GM04504 (cell line): ENCODE data around the gene SIM2.

Source experiments
- DNase-seq: peaks from one replicate; pipeline ENCODE4 v3.0.0-alpha.2; 2012; ENCODE audit warnings: low read depth

SIM2 gene

DNA sequence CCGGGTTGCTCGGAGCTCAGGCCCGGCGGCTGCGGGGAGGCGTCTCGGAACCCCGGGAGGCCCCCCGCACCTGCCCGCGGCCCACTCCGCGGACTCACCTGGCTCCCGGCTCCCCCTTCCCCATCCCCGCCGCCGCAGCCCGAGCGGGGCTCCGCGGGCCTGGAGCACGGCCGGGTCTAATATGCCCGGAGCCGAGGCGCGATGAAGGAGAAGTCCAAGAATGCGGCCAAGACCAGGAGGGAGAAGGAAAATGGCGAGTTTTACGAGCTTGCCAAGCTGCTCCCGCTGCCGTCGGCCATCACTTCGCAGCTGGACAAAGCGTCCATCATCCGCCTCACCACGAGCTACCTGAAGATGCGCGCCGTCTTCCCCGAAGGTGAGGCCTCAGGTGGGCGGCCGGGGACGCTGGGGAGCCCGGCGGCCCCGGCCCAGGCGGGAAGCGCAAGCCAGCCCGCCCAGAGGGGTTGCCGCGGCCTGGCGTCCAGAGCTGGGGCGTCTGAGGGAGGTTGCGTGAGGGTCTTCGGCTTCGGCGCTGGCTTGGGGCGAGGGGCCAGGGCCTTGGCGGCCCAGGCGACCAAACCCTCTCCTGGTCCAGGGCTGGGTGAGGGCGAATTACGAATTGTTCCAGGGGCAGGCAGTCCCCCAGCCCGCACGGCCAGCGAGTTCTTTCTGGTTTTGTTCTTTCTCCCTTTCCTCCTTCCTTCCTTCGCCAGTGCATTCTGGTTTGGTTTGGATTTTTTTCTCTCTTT is 805 bp downstream of the SIM2 start:
- no peak for DNase-seq

DNA sequence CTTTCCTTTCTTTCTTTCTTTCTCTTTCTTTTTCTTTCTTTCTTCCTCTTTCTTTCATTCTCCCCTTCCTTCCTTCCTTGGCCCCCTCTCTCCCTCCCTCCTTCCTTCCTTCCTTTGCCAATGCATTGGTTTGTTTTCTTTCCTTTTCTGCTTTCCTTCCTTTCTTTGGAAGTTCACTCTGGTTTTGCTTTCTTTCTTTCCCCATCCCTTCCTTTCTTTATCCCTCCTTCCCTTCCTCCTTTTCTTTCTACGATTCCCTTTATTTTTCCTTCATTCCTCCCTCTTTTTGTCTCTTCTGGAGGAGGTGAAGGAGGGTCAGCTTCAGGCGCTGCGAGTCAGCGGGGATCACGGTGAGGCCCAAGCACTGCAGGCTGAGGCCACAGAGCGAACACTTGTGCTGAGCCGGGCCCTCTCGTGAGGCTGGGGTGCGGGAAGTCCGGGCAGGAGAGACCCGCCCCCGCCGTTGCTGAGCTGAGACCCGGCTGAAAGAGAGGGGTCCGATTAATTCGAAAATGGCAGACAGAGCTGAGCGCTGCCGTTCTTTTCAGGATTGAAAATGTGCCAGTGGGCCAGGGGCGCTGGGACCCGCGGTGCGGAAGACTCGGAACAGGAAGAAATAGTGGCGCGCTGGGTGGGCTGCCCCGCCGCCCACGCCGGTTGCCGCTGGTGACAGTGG is 1.5 kb downstream of the SIM2 start:
- DNase-seq, result no peak

DNA sequence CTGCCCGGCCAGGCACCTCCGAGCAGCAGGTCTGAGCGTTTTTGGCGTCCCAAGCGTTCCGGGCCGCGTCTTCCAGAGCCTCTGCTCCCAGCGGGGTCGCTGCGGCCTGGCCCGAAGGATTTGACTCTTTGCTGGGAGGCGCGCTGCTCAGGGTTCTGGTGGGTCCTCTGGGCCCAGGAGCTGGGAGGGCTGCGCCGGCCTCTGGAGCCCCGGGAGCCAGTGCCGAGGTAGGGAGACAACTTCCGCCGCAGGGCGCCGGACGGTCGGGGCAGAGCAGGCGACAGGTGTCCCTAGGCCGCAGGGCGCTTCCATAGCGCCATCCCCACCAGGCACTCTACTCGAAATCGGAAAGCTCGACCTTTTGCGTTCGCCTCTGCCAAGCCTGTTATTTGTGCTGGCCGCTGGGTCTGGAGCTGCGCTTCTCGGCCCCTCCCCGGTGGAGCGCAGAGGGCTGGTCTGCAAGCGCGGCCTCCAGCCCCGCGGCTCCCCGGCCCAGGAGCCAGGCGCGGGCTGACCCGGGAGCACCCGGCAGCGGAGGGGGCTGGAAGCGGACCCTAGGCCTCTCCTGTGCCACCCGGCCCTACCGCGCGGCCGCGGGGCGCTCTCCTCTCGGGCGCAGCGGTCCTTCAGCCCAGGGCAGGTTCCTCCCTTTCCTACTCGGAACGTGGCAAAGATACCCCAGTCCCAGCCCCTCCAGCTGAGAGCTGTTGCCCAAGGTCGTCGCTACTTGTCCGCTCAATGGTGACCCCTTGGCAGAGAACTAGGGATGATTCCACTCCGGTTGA is 2.2 kb downstream of the SIM2 start:
- DNase-seq, result no peak

DNA sequence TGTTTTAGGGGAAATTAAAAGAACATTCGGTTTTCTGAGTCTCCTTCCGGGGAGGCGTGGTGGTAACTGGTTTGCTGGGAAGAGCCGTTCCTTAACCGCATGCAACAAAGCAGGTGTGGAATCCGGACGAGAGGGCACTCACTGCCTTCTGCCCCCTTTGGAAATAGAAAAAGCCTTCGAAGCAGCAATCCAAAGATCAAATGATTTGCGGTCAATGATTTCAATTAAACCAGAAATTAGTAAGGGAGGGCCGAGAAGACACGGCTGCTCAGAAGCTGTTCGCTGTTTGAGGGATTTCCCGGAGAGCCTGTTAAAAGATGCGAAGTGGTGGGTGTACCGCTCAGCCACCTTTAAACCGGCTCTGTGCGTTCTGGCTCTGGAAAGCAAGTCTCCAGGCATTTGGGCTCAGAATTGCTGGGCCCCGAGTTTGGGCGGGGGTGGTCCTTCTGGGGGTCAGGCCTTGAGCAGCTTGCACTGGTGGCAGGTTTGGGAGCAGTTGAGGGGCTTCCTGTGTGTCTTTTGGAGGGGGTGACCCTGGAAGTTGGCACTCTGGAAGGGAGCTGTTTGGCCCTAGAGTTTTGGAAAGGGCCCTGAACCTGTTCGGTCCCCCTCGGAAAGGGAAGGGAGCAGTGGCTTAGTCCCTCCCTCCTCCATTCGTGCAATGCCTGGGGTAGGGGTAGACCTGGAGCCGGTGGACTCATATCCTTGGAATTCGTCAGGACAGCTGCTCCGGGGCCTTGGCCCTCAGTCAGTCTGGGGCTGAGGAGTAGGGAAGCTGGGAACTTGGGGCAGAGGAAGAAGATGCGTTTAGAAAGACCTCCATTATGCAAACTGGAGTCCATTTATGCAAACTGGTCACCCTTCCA is 3.1 kb downstream of the SIM2 start:
- DNase-seq, result no peak

DNA sequence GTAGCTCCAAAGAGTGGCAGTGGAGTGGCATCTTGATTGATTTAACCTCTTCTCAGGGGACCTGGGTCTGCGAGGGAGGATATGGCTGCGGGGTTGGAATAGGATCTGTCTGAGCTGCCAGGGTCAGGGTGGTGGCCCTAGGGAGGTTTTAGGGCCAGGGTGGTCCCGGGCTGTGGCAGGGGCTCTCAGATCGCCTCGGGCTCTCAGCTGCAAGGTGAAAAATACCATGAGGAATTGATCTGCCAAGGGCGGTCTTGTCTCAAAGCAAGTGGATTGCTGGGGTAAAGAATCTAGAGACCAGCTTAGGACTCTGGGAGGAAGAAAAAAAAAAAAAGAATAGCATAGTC is 3.7 kb downstream of the SIM2 start:
- DNase-seq, result no peak

DNA sequence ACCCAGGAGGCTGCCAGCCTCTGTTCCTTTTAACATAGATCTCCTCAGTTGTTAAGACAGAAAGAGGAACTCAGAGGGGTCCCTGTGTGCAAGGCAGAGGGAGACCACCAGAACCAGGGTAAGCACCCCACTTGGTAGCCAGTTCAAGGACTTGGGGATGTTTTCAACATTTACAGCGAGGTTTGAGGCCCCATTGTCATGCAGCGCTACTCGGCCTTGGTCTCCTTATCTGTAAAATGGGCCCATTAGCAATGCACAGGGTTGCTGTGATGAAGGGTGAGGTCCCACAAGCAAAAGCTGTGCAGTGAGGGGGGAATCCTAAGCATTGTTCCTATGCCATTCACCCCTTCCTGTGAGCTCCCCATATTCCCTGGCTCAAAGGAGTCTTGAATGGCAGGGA is 4.2 kb downstream of the SIM2 start:
- DNase-seq, result no peak

DNA sequence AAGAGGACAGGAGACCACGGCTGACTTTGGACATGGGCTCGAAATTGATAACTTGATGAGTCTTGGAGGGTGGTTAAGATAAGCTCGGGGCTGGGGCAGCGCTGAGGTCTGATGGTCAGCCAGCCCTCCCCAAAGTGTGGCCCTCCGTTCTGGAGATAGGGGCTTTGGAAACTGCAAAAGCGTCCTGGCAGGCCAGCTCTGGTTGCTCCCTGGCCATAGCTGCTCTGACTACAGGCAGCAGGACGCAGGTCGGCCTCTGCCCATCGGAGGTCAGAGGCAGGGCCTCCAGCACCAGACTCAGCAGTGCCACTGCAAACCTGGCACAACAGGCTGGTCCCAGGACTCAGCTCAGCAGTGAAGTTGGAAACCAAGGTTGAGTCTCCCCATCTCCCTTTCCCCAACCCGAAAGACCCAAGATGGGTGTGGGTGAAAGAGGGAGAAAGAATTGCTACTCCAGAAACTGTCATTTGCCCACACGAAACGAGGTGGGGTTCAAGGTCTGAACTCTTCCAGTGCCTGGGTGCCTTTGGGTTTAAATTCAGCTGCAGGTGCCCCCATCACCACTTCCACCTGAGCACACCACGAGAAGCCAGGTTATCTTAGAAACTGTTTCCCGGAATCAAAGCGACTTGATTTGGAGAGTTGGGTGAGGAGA is 4.8 kb downstream of the SIM2 start:
- DNase-seq, result no peak

DNA sequence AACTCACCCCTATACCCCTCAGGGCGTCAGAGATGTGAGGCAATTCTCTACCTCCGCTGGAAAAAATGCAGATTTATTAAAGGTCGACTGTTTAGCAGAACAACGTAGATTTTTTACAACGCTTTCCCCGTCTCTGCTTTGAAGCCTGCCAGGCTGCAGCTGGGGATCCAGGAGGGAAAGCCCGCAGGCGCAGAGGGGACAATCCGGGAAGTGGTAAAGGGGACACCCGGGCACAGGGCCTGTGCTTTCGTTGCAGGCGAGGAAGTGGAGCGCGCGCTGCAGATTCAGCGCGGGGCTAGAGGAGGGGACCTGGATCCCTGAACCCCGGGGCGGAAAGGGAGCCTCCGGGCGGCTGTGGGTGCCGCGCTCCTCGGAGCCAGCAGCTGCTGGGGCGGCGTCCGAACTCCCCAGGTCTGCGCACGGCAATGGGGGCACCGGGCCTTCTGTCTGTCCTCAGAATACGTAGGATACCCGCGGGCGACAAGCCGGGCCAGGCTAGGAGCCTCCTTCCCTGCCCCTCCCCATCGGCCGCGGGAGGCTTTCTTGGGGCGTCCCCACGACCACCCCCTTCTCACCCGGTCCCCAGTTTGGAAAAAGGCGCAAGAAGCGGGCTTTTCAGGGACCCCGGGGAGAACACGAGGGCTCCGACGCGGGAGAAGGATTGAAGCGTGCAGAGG is 5.5 kb downstream of the SIM2 start:
- DNase-seq, result no peak

DNA sequence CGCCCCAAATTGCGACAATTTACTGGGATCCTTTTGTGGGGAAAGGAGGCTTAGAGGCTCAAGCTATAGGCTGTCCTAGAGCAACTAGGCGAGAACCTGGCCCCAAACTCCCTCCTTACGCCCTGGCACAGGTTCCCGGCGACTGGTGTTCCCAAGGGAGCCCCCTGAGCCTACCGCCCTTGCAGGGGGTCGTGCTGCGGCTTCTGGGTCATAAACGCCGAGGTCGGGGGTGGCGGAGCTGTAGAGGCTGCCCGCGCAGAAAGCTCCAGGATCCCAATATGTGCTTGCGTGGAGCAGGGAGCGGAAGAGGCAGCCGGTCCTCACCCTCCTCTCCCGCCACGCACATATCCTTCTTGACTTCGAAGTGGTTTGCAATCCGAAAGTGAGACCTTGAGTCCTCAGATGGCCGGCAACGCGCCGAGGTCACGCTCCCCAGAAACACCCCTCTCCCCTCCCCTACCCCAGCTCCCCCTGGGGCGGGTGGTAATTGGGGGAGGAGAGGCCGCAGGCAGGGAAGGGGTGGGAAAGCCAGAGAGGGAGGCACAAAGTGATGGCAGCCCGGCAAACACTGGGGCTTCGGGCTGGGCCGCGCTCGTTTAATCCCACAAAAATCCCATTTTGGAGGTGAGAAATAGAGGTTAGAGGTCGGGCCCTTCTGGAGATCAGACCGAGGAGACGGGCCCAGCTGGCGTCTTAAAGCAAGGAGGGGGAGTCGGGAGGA is 6.2 kb downstream of the SIM2 start:
- no peak for DNase-seq

DNA sequence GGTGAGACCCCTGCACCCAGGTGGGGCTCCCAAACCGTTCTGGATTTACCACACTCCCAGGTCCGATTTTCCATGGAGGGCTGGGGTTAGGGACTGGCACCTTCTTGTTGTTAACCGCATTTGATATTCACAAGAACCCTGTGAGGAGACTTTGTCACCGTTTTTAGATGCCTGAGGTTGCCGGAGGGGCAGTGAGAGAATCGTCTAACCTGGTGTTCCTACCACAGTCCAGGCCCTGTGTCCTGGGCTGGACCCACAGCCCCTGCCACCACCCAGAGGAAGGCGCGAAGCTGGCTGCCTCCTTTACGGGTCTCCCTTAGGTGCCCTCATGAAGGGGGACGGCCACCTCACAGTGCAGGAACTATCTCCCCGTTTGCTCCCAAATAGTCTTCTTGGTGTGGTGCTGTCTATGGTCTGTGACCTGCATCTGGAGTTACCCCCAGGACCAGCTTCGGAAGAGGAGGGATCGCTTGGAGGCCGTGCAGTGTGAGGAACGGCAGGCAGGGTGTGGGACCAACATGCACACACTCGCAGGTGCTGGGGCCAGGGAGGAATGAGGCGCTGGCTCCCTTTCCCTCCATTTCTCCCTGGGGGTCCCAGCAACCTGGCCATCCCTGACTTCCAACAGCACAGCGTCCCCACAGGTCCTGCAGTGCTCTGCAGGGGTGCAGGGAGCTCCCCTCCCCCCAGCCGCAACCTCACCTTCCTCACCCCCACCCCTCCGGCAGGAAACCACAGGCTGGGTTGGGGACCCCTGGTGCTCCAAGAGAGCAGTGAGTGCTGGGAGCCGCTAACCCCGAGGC is 7.0 kb downstream of the SIM2 start:
- no peak for DNase-seq

DNA sequence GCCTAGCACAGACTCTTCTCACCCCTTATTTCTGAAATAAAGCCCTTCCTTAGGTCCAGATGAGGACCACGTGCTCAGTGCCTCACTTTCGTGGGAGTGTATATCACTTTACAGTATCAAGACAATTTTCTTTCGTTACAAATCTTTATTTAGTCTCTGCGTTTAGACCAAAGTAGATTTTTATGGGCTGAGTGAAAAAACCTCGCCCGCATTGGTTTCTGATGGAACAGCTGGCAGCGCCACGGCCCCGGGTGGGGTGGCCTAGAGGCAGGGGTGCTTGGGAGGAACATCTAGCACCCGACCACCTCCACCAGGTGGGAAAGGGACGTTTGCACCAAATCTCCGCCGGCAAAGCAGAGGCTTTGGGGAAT is 7.6 kb downstream of the SIM2 start:
- no peak for DNase-seq

DNA sequence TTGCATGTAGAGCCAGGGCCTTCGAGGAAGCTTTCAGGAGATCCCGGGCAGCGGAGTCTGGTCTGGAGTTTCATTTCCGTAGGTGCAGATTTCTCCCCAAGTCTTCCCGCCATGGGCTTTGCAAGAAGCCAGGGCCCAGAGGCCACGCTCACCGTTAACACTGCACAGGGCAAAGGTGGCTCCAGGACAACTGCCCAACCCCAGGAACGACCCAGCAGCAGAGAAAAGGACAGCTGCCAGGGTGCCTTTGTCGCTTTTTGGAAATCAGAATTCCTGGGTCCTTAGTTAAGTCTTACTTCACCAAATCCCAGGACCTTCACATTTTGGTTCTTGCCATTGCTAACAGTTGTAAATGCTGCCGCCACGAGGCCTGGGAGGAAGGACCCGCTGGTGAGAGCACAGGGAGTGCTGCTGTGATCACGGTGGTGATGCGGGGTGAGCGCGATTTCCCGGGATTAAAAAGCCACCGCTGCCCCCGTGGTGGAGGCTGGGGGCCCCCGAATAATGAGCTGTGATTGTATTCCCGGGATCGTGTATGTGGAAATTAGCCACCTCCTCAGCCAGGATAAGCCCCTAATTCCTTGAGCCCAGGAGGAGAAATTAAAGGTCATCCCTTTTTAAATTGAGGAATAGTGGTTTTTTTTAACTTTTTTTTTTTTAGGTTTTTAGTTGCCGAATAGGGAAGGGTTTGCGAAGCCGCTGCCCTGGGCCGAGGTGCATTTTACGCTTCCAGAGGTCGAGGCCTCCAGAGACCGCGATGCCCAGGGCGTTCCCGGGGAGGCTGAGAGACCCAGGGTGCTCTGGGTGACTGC is 8.2 kb downstream of the SIM2 start:
- no peak for DNase-seq

DNA sequence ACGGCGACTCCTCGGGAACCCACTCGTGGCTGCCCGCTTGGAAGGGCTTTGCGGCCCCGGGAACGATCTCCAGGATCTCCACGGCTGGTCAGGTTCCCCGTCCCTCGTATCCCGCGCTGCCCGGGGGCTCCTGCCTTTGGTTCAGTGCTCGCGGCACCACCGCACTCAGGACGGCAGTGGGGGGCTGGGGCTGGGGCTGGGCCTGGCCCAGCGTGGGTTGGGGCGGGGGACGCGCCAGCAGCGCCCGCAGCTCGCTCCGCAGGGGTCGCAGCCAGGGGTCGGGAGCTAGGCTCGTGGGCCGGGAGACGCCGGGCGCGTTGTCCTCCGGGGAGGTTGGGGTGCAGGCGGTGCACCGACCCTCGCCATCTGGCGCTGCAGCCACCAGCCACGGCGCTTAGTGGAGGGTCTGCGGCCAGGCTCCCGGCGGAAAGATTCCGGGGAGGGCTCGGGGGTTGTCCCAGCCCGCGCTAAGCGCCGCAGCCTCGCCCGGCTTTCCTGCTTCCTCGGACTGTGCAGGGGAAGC is 8.9 kb downstream of the SIM2 start:
- DNase-seq, result no peak

DNA sequence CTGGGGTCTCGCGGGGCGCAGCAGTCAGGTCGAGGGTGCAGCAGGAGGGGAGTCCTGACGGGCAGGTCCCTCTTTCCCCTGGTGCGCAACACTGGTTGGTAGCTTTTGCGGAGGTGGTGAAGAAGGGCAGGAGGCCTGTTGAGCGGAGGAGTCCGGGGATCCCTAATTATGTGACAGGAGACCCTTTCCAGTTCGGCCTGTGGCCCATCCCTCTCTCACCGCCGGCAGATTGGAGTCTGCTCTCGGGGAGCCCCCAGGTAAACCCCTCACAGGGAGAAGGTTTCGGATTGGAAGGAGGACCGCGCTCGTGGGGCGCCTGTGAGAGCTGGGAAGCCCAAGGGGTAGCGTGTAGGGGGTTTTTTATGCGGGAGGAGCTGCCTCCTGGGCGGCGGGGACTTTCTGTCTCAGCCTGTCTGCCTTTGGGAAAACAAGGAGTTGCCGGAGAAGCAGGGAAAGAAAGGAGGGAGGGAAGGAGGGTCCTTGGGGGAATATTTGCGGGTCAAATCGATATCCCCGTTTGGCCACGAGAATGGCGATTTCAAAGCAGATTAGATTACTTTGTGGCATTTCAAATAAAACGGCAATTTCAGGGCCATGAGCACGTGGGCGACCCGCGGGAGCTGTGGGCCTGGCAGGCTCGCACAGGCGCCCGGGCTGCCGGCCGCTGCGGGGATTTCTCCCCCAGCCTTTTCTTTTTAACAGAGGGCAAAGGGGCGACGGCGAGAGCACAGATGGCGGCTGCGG is 9.5 kb downstream of the SIM2 start:
- DNase-seq, result no peak

DNA sequence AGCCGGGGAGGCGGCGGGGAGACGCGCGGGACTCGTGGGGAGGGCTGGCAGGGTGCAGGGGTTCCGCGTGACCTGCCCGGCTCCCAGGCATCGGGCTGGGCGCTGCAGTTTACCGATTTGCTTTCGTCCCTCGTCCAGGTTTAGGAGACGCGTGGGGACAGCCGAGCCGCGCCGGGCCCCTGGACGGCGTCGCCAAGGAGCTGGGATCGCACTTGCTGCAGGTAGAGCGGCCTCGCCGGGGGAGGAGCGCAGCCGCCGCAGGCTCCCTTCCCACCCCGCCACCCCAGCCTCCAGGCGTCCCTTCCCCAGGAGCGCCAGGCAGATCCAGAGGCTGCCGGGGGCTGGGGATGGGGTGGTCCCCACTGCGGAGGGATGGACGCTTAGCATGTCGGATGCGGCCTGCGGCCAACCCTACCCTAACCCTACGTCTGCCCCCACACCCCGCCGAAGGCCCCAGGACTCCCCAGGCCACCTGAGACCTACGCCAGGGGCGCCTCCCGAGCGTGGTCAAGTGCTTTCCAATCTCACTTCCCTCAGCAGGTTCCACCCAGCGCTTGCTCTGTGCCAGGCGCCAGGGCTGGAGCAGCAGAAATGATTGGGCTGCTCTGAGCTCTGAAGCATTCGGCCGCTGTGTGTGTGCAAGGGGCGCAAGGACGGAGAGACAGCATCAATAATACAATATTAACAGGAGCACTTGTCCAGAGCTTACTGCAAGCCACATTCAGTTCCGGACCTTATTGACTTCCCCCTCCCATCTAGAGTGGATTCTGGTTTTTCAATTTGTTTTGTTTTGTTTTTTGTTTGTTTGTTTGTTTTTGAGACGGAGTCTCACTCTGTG is 10.3 kb downstream of the SIM2 start:
- DNase-seq, result no peak

DNA sequence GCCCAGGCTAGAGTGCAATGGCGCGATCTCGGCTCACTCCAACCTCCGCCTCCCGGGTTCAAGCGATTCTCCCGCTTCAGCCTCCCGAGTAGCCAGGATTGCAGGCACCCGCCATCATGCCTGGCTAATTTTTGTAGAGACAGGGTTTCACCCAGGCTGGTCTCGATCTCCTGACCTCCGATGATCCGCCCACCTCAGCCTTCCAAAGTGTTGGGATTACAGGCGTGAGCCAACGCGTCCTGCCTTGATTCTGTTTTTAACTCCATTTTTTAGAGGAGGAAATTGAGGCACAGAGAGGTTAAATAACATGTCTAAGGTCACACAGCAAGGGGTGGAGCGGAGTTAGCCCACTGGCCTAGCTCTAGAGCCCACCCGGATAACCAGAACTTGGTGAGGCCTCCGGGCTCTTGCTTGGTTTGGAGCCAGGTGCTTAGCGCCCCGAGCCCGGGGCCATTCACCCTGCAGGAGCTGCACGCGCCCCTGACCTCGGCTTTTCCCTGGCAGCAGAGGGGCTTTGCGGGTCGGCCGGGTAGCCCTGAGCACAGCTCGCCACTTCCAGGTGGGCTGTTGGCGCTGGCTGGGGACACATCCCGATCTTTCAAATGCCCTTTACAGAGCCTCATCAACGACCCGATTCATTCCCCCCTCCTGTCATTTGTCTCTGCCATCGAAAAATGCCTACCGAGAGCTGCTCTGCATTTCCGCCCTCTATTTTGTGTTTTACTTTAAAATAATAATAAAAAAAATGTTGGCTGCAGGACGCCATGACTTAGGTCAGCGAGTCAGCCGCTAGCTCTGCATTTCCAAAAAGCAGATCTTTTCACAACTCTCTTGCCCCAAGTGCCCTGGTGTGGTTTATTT is 11.2 kb downstream of the SIM2 start:
- DNase-seq, result no peak
